Ishikawa (cell line): ENCODE measurements around the gene BRD2.

Experiments used
- CEBPB ChIP-seq: IDR thresholded peaks from 2 replicates; pipeline ENCODE4 v1.6.1; 2012
- CREB1 ChIP-seq: IDR thresholded peaks from 2 replicates; pipeline ENCODE4 v1.6.1; 2012; ENCODE audit warnings: low read depth
- EGR1 ChIP-seq: IDR thresholded peaks from 2 replicates; pipeline ENCODE4 v1.6.1; 2012
- EP300 ChIP-seq: IDR thresholded peaks from 2 replicates; pipeline ENCODE4 v1.6.1; 2012; ENCODE audit warnings: borderline replicate concordance
- FOXM1 ChIP-seq: IDR thresholded peaks from 2 replicates; pipeline ENCODE4 v1.6.1; 2012; ENCODE audit warnings: low read depth, borderline replicate concordance
- NFIC ChIP-seq: IDR thresholded peaks from 2 replicates; pipeline ENCODE4 v1.6.1; 2012
- RAD21 ChIP-seq: IDR thresholded peaks from 2 replicates; pipeline ENCODE4 v1.6.1; 2012; ENCODE audit warnings: low read depth
- TAF1 ChIP-seq: IDR thresholded peaks from 2 replicates; pipeline ENCODE4 v1.6.1; 2012; ENCODE audit warnings: low read depth, mild to moderate bottlenecking
- TCF12 ChIP-seq: IDR thresholded peaks from 2 replicates; pipeline ENCODE4 v1.6.1; 2012; ENCODE audit warnings: low read depth
- TEAD4 ChIP-seq: IDR thresholded peaks from 2 replicates; pipeline ENCODE4 v1.6.1; 2012
- YY1 ChIP-seq: IDR thresholded peaks from 2 replicates; pipeline ENCODE4 v1.6.1; 2012; ENCODE audit warnings: low read depth
- ZBTB7A ChIP-seq: IDR thresholded peaks from 2 replicates; pipeline ENCODE4 v1.6.1; 2012; ENCODE audit warnings: low read depth
- TF ChIP-seq, protein P1 (sequence below): IDR thresholded peaks from 2 replicates; pipeline ENCODE4 v1.6.1; 2012
- TF ChIP-seq, protein P2 (sequence below): IDR thresholded peaks from 2 replicates; pipeline ENCODE4 v1.6.1; 2012; ENCODE audit warnings: low read depth, mild to moderate bottlenecking
- TF ChIP-seq, protein P3 (sequence below): IDR thresholded peaks from 2 replicates; pipeline ENCODE4 v1.6.1; 2012

BRD2 gene

DNA sequence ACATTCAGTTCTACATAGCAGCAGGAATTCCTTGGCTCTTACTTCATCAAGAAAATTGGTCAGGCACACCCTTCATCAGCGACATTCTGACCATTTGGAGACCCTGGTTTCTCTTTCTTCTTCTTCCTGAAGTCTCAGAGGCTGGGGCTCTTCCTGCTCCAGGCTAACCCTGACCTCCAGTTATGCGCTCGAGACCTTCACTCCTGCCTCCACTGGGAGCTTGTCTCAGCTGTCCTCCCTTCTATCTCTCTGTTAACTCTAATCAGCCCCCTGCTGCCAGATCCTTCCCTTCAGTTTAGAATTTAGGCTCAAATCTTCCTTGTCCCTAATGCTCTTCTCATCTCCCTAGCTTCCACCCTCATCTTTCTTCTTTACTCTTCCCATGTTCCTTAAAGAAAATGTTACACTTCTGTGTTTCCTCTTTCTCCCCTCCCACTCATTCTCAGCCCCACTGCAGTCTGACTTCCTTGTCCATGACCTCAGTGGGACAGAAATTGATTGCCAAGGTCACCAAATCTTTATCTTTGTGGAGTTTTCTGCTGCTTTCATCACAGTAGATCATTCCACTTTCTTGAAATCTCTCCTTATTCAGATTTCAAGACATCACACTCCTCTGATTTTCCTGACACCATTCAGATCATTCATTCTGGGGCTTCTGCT, 49.4 kb downstream of the BRD2 start:
- TF ChIP-seq, protein P1, sequence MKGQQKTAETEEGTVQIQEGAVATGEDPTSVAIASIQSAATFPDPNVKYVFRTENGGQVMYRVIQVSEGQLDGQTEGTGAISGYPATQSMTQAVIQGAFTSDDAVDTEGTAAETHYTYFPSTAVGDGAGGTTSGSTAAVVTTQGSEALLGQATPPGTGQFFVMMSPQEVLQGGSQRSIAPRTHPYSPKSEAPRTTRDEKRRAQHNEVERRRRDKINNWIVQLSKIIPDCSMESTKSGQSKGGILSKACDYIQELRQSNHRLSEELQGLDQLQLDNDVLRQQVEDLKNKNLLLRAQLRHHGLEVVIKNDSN: no peak
- TF ChIP-seq, protein P2, sequence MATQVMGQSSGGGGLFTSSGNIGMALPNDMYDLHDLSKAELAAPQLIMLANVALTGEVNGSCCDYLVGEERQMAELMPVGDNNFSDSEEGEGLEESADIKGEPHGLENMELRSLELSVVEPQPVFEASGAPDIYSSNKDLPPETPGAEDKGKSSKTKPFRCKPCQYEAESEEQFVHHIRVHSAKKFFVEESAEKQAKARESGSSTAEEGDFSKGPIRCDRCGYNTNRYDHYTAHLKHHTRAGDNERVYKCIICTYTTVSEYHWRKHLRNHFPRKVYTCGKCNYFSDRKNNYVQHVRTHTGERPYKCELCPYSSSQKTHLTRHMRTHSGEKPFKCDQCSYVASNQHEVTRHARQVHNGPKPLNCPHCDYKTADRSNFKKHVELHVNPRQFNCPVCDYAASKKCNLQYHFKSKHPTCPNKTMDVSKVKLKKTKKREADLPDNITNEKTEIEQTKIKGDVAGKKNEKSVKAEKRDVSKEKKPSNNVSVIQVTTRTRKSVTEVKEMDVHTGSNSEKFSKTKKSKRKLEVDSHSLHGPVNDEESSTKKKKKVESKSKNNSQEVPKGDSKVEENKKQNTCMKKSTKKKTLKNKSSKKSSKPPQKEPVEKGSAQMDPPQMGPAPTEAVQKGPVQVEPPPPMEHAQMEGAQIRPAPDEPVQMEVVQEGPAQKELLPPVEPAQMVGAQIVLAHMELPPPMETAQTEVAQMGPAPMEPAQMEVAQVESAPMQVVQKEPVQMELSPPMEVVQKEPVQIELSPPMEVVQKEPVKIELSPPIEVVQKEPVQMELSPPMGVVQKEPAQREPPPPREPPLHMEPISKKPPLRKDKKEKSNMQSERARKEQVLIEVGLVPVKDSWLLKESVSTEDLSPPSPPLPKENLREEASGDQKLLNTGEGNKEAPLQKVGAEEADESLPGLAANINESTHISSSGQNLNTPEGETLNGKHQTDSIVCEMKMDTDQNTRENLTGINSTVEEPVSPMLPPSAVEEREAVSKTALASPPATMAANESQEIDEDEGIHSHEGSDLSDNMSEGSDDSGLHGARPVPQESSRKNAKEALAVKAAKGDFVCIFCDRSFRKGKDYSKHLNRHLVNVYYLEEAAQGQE: no peak
- TF ChIP-seq FOXM1 (no peak), EGR1 (no peak)
- TF ChIP-seq, protein P3, sequence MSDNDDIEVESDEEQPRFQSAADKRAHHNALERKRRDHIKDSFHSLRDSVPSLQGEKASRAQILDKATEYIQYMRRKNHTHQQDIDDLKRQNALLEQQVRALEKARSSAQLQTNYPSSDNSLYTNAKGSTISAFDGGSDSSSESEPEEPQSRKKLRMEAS: no peak

DNA sequence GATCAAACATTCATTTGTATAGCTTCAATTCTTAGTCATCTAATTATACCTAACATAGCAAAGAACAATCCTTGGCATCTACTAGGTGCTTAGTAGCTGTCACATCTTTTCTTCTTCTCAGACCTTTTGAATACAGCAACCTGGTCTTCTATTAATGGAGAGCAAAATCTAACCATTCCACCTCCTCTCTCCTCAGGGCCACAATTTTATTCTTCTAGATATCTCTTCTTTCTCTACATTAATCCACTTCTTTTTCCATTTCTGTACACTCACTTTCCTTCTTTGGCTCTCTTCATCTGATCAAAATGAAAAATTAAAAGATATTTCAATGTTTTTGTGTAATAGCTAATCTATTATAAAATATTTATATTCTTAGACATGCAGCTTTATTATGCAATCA, 50.0 kb downstream of the BRD2 start:
- TF ChIP-seq, protein P2: no peak
- TF ChIP-seq EGR1 (no peak), NFIC (no peak), CREB1 (no peak), TAF1 (no peak), CEBPB (no peak), RAD21 (no peak), TCF12 (no peak), FOXM1 (no peak), ZBTB7A (no peak), TEAD4 (no peak), EP300 (no peak), YY1 (no peak)
- TF ChIP-seq, protein P3: no peak
- TF ChIP-seq, protein P1: no peak

DNA sequence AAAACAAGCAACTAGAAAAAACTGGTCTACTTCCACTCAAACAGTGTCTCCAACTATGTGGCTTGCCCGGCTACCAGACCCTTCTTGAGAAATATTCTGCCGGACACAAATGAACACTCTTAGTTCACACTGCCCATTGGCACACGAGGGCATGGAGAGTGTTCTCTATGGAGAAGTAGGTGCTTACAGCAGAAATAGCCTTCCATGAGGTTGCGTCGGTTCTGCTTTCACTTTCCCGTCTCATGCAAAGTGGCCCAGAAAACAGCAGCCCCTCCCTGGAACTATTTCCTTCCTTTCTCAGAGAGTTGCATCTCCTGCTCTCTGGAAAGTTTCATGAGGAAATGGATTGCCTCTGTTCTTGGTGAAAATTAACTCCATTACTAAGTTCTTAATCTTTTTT, 50.5 kb downstream of the BRD2 start:
- TF ChIP-seq, protein P2: no peak
- TF ChIP-seq EGR1 (no peak), CEBPB (no peak), TEAD4 (no peak), TAF1 (no peak), TCF12 (no peak), EP300 (no peak), YY1 (no peak), ZBTB7A (no peak), NFIC (no peak), FOXM1 (no peak), CREB1 (no peak), RAD21 (no peak)
- TF ChIP-seq, protein P3: no peak
- TF ChIP-seq, protein P1: no peak

DNA sequence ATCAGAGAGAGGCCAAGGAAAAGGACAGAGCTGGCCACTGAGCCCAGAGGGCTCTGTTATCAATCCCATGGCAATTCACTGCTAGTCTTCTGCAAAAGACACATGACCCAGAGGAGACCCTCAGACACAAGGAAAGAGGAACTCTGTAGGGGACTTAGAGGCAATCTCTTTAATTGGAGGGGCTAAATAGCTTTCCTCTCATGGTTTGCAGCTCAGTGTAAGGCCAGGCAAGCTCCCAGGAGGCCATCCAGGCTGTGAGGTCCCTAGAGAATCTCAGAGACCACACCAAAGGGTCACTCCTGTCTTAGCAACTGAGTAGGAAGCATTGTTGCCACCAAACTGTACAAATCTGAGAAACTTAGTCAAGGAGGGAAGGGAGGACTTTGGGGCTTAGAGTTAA, 51.0 kb downstream of the BRD2 start:
- TF ChIP-seq FOXM1 (no peak), EP300 (no peak), YY1 (no peak), ZBTB7A (no peak), CREB1 (no peak), CEBPB (no peak), TEAD4 (no peak), RAD21 (no peak), TCF12 (no peak), TAF1 (no peak), EGR1 (no peak), NFIC (no peak)
- TF ChIP-seq, protein P3: no peak
- TF ChIP-seq, protein P2: no peak
- TF ChIP-seq, protein P1: no peak
